ENCODE data around the gene LBH.
"Not testable (repeated sequence)": the region's sequence is repeated elsewhere in the genome, so short reads cannot be mapped to it uniquely, and the experiment has no call there.

Gene LBH

DNA sequence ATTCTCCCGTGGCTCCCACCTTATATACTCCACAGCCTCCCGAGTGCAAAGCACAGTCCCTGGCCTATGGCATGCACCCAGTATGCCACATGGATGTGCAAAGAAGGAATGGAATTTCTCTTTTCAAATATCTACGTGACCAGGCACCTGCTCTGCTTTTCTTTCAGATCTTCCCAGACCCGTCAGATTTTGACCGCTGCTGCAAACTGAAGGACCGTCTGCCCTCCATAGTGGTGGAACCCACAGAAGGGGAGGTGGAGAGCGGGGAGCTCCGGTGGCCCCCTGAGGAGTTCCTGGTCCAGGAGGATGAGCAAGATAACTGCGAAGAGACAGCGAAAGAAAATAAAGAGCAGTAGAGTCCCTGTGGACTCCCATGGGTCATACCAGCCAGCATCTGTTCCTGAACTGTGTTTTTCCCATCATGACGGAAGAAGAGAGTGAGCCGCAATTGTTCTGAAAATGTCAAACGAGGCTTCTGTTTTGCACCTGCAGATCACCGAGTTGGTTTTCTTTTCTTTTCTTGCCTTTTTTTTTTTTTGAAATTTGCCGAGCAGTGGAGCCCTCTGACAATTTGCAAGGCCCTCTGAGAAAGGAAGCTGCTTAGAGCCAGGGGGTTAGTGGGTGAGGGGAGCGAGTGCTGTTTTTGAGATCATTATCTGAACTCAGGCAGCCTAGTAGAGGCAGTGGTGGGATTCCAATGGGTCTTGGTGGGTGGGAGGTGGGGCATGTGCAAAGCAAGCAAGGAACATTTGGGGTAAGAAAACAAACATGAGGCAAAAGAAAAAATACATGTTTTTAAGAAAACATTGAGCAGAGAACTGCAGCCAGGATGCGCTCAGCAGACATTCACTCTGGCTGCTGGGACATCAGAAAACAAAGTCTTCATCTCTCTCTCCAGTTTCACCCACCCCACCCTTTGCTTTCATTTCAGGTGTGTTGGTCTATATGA, 26.2 kb downstream of the LBH start:
- DNase-seq (ENCODE audit: low read depth in 2 of 2) = no peak

DNA sequence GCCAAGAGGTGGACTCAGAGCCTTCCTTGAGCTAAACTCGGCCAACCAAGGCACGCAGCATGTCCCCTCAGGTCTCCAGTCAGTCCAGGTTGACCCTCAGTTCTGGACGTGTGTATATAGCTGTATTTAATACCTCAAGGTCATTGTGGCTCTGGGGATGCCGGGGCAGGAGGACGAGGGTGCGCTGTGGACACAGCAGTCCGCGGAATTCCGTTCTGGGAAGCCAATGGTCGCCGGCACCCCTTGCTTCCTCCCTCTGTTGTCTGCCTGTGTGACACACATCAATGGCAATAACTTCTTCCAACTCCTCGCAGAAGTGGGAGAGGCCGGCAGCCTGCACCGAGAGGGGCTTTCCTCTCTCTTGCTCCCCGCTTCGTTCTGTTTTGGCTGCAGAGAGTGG, 27.7 kb downstream of the LBH start:
- no peak for DNase-seq (ENCODE audit: low read depth in 2 of 2)

DNA sequence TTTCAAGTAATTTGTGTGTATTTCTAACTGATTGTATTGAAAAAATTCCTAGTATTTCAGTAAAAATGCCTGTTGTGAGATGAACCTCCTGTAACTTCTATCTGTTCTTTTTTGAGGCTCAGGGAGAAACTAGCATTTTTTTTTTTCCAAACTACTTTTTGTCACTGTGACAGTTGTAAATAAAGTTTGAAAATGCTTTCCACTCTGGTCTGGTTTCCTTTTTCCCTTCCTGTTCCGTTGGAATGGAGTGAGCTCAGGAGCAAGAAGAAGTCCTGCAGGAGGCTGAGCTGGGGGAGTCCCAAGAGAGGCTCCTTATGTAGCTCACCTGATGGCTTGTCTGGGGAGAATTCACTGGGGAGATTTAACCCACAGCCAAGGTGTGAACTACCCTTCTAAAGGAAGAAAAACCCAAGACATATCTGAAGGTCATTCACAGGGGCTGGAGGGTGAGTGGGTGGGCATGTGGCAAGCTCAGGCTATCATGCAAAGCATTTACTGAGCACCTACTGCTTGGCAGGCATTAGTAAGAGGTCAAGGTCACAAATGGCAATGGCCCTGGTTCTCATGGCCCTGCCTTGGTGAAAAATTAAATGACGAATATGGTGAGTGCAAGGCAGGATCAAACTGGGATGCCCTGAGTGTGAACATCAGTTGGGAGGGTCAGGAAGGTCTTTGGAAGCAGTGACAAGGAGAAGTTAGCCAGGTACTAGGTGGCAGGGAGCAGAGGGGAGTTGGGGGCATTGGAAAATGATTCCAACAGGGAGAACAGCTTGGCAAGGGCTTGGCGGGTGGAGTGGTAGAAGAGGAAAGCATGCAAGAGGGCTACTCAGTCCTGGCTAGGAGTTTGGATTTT, 28.7 kb downstream of the LBH start:
- DNase-seq (ENCODE audit: low read depth in 2 of 2) = no peak

- no peak for DNase-seq (ENCODE audit: low read depth in 2 of 2)
These were observed 29.6 kb downstream of the LBH start for GRCh38 chr2:30260941-30261340.

DNA sequence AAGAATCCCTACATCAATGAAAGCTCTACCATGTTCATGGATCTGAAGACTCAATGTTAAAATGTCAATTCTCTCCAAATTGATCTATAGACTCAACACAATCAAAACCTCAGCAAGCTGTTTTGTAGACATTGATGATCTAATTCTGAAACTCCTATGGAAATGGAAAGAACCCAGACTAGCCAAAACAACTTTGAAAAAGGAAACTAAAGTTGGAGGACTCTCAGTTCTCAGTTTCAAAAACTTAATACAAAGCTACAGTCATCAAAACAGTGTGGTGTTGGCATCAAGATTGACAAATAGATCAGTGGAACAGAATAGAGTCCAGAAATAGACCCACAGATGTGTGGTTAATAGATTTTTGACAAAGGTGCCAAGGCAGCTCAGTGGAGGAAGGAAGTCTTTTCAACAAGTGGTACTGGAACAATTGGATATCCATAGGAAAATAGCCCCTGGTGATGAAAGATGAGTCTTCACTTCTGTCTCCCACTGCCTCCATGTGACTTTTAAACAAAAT, 30.4 kb downstream of the LBH start:
- no peak for DNase-seq (ENCODE audit: low read depth in 2 of 2)

- no peak for DNase-seq (ENCODE audit: low read depth in 2 of 2)
These were observed 31.5 kb downstream of the LBH start for GRCh38 chr2:30262716-30263309.

GRCh38 chr2:30264274-30264673, 32.9 kb downstream of the LBH start:
- no peak for DNase-seq (ENCODE audit: low read depth in 2 of 2)

DNA sequence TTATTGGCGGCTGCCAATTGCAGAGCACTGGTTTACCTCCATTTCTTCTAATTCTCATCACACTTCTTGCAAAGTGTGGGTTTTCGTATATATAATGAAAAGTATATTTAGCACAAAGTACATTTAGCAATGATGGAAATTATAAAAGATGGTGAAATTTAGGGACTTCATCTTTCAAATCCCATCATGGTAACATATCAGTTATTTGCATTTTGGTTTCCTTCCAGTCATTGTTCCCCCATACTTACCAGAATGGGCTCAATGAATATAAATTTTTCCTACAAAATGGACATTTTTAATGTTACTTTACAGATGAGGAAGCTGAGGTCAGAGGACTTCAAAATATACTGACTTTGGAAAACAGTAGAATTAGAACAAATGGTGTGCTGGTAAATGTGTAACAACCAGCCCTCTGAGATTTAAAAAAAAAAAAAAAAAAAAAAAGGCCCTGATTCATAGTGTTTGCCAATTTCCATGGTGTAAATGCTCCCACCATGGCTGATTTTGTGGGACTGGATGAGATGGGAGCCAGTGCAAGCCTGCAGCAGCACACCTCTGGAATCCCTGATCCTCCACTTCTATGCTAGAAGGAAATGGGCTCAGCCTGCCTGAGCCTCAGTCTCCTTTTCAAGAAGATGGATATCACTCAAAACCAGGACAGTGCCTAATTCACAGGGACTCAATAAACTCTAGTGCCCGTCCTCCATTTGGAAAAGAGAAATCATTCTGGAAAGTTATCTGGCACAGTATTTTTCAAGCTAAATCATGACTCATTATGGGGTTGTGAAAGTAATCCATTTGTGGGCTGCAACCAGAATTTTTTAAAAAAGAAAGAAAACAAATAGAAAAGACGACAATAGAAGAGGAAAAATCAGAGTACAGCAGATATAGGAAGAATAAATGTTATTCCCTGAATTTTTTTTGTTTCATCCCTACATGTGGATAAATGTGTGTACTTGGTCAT, 34.0 kb downstream of the LBH start:
- DNase-seq (ENCODE audit: low read depth in 2 of 2) = no peak

DNA sequence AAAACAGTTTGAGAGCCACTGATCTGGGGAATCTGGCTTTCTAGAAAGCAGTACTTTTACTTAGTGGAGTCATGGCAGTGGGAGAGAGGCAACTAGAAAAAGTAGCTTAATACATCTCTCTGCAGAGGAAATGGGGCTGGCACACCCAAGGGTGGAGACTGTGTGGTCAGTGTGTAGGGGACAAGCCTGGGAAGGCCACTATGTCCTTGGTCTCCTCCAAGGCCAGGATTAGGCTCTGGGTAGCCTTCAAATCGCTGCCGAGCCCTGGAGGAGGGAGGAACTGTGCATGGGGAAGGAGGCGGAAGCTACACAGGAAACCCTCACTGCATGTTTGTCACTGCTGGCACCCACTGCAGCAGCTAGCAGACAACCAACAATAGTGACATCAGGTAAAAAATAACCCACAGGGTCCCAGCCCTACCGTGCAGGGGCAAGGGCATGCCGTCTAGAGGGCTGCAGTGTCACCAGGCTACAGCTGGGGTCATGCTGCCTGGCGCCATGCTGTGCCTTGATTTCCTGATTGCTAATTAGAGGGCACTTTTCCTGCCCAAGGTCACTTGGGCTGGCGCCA, 34.8 kb downstream of the LBH start:
- no peak for DNase-seq (ENCODE audit: low read depth in 2 of 2)

DNA sequence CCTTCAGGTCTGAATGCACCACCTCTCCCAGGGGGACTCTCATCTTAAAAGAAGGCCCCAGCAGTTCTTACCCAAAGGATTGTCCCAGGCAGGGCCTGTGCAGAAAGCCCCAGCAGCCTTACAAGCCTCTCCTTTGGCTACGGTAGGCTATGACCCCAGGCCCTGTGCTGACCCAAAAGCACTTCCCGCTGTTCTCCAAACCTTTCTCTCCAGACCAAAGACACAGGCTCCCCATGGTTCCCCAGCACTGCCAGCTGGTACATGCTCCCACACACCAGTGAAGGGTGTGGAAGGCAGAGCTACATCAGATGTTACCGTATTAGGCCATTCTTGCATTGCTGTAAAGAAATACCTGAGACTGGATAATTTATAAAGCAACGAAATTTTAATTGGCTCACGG, 35.4 kb downstream of the LBH start:
- no peak for DNase-seq (ENCODE audit: low read depth in 2 of 2)

DNA sequence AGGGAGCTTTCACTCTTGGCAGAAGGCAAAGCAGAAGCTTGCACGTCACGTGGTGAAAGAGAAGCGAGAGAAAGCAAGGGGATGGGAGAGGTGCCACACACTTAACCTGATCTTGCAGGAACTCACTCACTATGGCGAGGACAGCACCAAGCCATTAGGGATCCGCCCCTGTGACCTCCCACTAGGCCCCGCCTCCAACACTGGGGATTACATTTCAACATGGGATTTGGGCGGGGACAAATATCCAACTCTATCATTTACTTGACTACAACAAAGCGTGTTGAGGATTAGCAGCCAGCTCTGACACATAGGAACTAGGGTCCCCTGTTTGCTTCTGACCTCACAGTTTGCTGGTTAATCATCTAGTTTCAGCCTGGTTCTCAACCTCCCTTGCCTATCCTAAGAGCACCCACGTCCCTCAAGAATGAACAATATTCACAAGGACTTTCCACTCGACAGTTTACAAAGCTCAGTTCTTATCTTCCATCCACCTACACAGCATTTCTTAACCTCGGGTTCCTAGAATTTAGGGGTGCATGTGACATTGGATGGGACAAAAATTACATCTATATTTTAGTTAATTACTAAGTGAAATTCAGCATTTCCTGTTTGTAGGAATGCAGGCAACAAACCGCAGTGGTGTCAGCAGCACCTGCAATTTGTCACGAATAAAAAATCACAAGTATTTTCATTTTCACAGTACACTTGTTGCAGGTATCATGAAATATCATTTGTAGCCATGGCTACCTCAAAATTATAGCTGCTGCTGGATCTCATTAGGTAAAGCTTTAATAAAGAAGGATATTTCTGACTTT, 36.0 kb downstream of the LBH start:
- DNase-seq (ENCODE audit: low read depth in 2 of 2) = peak; percentile 54 to 55

- no peak for DNase-seq (ENCODE audit: low read depth in 2 of 2)
These were observed 37.0 kb downstream of the LBH start for GRCh38 chr2:30268296-30268871.

DNA sequence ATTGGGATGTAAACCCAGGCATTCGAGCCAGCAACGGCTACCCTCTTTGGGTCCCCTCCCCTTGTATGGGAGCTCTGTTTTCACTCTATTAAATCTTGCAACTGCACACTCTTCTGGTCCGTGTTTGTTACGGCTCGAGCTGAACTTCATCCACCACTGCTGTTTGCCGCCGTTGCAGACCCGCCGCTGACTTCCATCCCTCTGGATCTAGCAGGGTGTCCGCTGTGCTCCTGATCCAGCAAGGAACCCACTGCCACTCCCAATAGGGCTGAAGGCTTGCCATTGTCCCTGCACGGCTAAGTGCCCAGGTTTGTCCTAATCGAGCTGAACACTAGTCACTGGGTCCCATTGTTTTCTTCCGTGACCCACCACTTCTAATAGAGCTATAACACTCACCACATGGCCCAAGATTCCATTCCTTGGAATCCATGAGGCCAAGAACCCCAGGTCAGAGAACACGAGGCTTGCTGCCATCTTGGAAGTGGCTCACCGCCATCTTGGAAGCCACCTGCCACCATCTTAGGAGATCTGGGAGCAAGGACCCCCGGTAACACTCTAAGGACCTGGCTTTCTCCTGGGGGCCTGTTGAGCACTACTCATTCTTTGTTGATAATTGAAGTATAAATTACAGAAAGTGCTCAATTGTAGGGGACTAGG, 37.9 kb downstream of the LBH start:
- not testable (repeated sequence) for DNase-seq (ENCODE audit: low read depth in 2 of 2)

DNA sequence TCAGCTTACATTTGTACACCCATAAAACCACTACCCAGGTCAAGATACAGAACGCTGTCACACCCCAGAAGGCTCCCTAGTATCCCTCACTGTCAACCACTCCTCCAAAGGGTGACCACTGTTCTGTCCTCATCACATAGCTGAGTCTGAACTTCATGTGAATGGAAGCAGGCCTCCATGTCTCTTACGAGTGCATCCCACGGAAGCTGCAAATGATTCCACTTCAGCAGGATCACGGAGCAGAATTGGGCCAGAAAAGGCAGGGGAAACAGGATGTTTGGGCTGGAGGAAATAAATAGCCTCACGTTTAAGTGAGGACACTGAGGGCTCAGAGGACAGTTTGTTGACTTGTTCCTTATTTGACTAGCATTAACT, 38.4 kb downstream of the LBH start:
- DNase-seq (ENCODE audit: low read depth in 2 of 2) = no peak

- DNase-seq (ENCODE audit: low read depth in 2 of 2) = no peak
These were observed 38.8 kb downstream of the LBH start for GRCh38 chr2:30270166-30270565.

DNA sequence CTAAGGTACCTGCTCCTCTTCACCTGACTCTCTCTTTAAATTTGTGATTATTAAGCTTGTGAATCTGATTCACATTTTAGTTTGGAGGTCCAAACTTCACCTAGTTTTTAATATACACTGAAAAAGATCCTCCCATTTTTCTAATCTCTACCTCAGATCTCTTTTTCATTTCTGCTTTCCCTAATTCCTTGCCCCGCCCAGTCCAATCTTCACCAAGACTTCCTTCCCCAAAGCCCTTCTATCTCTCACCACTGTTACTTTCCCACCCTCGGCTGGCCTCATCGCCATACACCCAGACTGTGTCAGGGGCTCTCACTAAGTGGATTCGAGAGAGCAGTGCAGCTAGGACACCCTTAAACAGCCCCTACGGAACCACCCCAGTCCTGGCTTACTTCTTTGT, 40.0 kb downstream of the LBH start:
- no peak for DNase-seq (ENCODE audit: low read depth in 2 of 2)

DNA sequence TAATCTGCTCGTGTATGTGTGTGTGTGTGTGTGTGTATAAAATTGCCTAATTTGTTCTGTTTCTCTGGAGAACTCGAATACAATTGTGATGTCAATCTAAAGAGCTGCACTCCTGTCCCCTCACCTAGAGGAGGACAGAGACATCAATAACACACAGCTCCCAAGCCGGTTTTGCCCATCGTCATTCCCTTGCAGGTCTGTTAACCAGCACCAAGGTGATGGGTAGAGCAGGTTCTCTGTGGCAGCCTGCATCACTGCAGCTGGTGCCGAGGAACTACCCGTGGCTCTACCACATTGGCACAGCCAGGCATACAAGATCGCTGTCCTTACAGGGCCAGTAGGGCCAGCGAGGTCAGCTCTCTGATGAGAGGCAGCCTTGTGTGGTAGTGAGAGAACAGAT, 41.0 kb downstream of the LBH start:
- no peak for DNase-seq (ENCODE audit: low read depth in 2 of 2)

- DNase-seq (ENCODE audit: low read depth in 2 of 2) = peak in 1 of 2 donors; percentile 37
These were observed 41.6 kb downstream of the LBH start for GRCh38 chr2:30272761-30273573.

All from stimulated activated CD4-positive, alpha-beta T cell treated with anti-CD3 and anti-CD28 coated beads, Interleukin-15, amount 100 ng/mL, for 48 hours (primary cell).